NT2/D1 (cell line): ENCODE data around the gene PLEKHH2.

Source experiments
- YY1 ChIP-seq: IDR thresholded peaks from 2 replicates; pipeline ENCODE4 v1.6.1; 2011; ENCODE audit not compliant: insufficient read length, insufficient read depth
- ZNF274 ChIP-seq: IDR thresholded peaks from 2 replicates; pipeline ENCODE4 v1.6.1; 2011; ENCODE audit warnings: mild to moderate bottlenecking, low read depth, low read length

- TF ChIP-seq YY1: no peak
- TF ChIP-seq ZNF274: no peak
These were observed 31.2 kb upstream of the PLEKHH2 start for GRCh38 chr2:43605851-43606250.
